Ishikawa (cell line): ENCODE data around the gene SSU72.

Experiments
- CEBPB ChIP-seq: IDR thresholded peaks from 2 replicates; pipeline ENCODE4 v1.6.1; 2012
- EGR1 ChIP-seq: IDR thresholded peaks from 2 replicates; pipeline ENCODE4 v1.6.1; 2012
- EP300 ChIP-seq: IDR thresholded peaks from 2 replicates; pipeline ENCODE4 v1.6.1; 2012; ENCODE audit warnings: borderline replicate concordance
- FOXM1 ChIP-seq: IDR thresholded peaks from 2 replicates; pipeline ENCODE4 v1.6.1; 2012; ENCODE audit warnings: low read depth, borderline replicate concordance
- MAX ChIP-seq: IDR thresholded peaks from 2 replicates; pipeline ENCODE4 v1.6.1; 2012
- NFIC ChIP-seq: IDR thresholded peaks from 2 replicates; pipeline ENCODE4 v1.6.1; 2012
- RAD21 ChIP-seq: IDR thresholded peaks from 2 replicates; pipeline ENCODE4 v1.6.1; 2012; ENCODE audit warnings: low read depth
- REST ChIP-seq: IDR thresholded peaks from 2 replicates; pipeline ENCODE4 v1.6.1; 2012; ENCODE audit warnings: low read depth, mild to moderate bottlenecking
- TAF1 ChIP-seq: IDR thresholded peaks from 2 replicates; pipeline ENCODE4 v1.6.1; 2012; ENCODE audit warnings: low read depth, mild to moderate bottlenecking
- TCF12 ChIP-seq: IDR thresholded peaks from 2 replicates; pipeline ENCODE4 v1.6.1; 2012; ENCODE audit warnings: low read depth
- TEAD4 ChIP-seq: IDR thresholded peaks from 2 replicates; pipeline ENCODE4 v1.6.1; 2012
- USF1 ChIP-seq: IDR thresholded peaks from 2 replicates; pipeline ENCODE4 v1.6.1; 2012
- YY1 ChIP-seq: IDR thresholded peaks from 2 replicates; pipeline ENCODE4 v1.6.1; 2012; ENCODE audit warnings: low read depth
- ZBTB7A ChIP-seq: IDR thresholded peaks from 2 replicates; pipeline ENCODE4 v1.6.1; 2012; ENCODE audit warnings: low read depth

GRCh38 chr1:1556505-1556904, 18.2 kb downstream of the SSU72 start:
- TF ChIP-seq YY1 (no peak), EP300 (no peak), TAF1 (no peak), REST (no peak), MAX (no peak), EGR1 (no peak), USF1 (no peak), ZBTB7A (no peak), NFIC (no peak), RAD21 (no peak), FOXM1 (no peak), TCF12 (no peak), CEBPB (no peak), TEAD4 (no peak)
